ENCODE measurements around the gene TUBA8. TPM values are rescaled to one million over a fixed set of nuclear protein-coding genes. Genes with fewer than 3 reads are reported as not detected.
A peak's percentile ranks its signal among the peaks of the same experiment; 100 is the strongest.
"Not testable (repeated sequence)": the region's sequence is repeated elsewhere in the genome, so short reads cannot be mapped to it uniquely, and the experiment has no call there.

TUBA8 gene
- total RNA-seq, 4 donors from 2014 or later = 4.3 to 6.6 TPM; not detected in 2

DNA sequence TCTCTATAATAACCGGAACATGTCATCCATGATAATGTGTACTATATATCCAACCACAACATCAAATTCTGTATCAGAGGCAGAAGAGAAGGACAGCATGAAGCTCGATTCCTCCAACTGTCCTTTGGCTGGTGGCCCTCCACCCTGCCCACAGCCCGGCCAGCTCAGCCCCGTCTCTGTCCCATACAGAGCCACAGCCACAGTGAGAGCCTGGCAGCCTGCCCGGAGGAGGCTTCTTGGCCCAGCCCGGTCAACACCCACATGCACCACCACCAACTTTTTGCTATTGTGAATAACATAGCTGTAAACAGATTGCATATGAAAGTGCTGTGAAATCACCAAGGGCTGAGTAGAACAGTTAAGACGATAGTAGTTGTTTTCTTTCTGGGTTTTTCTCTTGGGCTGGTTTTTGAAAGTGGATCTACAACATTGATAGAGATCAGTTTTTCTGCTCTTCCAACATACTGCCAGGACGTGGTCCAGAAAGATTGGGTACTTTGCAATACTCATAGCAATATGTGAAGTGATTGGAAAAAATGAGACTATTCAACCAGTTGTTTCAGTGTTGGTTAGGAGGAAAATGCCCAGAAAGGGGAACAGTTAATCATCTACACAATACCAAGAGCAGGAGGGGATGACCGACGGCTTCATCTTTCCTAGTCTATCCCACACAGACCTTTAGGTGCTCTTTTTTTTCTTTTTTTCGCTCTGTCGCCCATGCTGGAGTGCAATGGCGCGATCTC, 6.9 kb upstream of the TUBA8 start:
- Histone ChIP-seq H3K4me3 (no peak overlapping the region), H3K27ac (no peak overlapping the region), H3K27me3 (no peaks in the 10 kb centered on the region), H3K4me1 (no peaks in the 10 kb centered on the region), H3K9me3 (peaks cover 0 to 5% (median 0%) of the 10 kb centered on the region in 4 donors), H3K36me3 (peaks cover 0 to 11% (median 0%) of the 10 kb centered on the region in 3 donors)
- TF ChIP-seq, protein P1, sequence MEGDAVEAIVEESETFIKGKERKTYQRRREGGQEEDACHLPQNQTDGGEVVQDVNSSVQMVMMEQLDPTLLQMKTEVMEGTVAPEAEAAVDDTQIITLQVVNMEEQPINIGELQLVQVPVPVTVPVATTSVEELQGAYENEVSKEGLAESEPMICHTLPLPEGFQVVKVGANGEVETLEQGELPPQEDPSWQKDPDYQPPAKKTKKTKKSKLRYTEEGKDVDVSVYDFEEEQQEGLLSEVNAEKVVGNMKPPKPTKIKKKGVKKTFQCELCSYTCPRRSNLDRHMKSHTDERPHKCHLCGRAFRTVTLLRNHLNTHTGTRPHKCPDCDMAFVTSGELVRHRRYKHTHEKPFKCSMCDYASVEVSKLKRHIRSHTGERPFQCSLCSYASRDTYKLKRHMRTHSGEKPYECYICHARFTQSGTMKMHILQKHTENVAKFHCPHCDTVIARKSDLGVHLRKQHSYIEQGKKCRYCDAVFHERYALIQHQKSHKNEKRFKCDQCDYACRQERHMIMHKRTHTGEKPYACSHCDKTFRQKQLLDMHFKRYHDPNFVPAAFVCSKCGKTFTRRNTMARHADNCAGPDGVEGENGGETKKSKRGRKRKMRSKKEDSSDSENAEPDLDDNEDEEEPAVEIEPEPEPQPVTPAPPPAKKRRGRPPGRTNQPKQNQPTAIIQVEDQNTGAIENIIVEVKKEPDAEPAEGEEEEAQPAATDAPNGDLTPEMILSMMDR (IDR thresholded peaks at IDR 0.05) = no peak
- TF ChIP-seq POLR2A (IDR thresholded peaks at IDR 0.05) = no peak
- no peak for DNase-seq

DNA sequence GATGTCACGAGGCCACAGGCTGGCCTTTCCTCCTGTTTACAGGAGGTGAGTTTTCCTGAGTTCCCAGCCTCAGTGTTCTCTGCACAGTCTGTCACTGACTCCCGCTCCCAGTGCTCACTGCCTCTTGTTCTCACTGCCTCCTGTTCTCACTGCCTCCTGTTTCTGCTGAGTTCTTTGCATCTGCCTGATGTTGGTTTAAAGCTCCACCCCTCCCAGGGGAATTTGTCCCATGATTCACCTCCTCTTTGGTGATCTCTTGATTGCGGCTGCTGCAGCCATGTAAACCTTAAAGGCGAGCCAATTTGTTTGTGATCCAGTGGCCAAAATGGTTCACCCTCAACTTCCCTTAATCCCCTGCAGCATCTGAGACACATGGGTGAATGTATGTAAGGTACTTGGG, 6.0 kb upstream of the TUBA8 start:
- TF ChIP-seq POLR2A (IDR thresholded peaks at IDR 0.05) = no peak
- TF ChIP-seq, protein P1 (IDR thresholded peaks at IDR 0.05) = no peak
- no peak overlapping the region for H3K27ac ChIP-seq
- H3K27me3 ChIP-seq = no peaks in the 10 kb centered on the region
- H3K4me3 ChIP-seq = no peak overlapping the region
- H3K36me3 ChIP-seq = peaks cover 0 to 11% (median 0%) of the 10 kb centered on the region in 3 donors
- H3K4me1 ChIP-seq = no peaks in the 10 kb centered on the region
- H3K9me3 ChIP-seq = peaks cover 0 to 5% (median 0%) of the 10 kb centered on the region in 4 donors
- peak in 2 of 3 donors; percentile 29 to 65 for DNase-seq

DNA sequence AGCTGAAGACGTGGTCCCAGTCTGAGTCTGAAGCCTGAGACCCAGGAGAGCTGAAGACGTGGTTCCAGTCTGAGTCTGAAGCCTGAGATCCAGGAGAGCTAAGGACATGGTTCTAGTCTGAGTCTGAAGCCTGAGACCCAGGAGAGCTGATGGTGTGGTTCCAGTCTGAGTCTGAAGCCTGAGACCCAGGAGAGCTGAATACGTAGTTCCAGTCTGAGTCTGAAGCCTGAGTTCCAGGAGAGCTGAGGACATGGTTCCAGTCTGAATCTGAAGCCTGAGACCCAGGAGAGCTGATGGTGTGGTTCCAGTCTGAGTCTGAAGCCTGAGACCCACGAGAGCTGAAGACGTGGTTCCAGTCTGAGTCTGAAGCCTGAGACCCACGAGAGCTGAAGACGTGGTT, 4.6 kb upstream of the TUBA8 start:
- not testable (repeated sequence) for H3K4me3 ChIP-seq, H3K9me3 ChIP-seq, DNase-seq, H3K27ac ChIP-seq, H3K36me3 ChIP-seq, H3K27me3 ChIP-seq
- peaks cover 0 to 13% (median 8%) of the 10 kb centered on the region in 4 donors for H3K4me1 ChIP-seq

DNA sequence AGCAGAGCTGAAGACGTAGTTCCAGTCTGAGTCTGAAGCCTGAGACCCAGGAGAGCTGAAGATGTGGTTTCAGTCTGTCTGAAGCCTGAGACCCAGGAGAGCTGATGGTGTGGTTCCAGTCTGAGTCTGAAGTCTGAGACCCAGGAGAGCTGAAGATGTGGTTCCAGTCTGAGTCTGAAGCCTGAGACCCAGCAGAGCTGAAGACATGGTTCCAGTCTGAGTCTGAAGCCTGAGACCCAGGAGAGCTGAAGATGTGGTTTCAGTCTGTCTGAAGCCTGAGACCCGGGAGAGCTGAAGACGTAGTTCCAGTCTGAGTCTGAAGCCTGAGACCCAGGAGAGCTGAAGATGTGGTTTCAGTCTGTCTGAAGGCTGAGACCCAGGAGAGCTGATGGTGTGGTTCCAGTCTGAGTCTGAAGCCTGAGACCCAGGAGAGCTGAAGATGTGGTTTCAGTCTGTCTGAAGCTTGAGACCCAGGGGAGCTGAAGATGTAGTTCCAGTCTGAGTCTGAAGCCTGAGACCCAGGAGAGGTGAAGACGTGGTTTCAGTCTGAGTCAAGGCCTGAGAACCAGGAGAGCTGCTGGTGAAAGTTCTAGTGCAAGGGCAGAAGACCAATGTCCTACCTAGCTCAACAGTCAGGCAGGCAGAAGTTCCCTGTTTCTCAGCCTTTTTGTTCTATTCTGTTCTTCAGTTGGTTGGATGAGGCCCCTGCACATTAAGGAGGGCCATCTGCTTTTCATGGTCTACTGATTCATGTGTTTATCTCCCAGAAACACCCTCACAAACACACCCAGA, 3.9 kb upstream of the TUBA8 start:
- not testable (repeated sequence) for H3K27ac ChIP-seq, H3K27me3 ChIP-seq, H3K4me3 ChIP-seq, DNase-seq, H3K9me3 ChIP-seq, H3K36me3 ChIP-seq
- H3K4me1 ChIP-seq = peaks cover 0 to 18% (median 9%) of the 10 kb centered on the region in 4 donors

DNA sequence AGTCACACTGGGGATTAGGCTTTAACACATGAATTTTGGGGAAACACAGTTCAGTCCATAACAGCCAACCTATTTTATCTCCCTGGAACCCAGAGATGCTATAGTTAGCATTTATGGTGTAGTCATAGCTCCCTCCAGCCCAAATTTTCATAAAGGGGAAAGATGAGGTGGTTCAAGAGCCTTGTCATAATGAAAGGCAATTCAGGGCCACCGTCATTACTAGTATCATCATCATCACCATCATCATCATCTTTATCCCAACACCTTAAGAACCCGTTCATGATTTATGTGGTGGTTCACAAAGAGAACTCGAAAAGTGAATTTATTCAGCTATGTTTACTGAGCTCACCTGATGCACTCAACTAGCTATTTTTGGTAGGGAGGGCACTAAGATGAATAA, 2.4 kb upstream of the TUBA8 start:
- Histone ChIP-seq H3K9me3 (peaks cover 0 to 5% (median 0%) of the 10 kb centered on the region in 4 donors), H3K27me3 (peaks cover 0 to 6% of the 10 kb centered on the region in 2 donors), H3K4me3 (no peak overlapping the region), H3K4me1 (peaks cover 0 to 18% (median 9%) of the 10 kb centered on the region in 4 donors), H3K36me3 (no peaks in the 10 kb centered on the region), H3K27ac (no peak overlapping the region)
- DNase-seq = no peak
- TF ChIP-seq POLR2A (IDR thresholded peaks at IDR 0.05) = no peak
- TF ChIP-seq, protein P1 (IDR thresholded peaks at IDR 0.05) = no peak

DNA sequence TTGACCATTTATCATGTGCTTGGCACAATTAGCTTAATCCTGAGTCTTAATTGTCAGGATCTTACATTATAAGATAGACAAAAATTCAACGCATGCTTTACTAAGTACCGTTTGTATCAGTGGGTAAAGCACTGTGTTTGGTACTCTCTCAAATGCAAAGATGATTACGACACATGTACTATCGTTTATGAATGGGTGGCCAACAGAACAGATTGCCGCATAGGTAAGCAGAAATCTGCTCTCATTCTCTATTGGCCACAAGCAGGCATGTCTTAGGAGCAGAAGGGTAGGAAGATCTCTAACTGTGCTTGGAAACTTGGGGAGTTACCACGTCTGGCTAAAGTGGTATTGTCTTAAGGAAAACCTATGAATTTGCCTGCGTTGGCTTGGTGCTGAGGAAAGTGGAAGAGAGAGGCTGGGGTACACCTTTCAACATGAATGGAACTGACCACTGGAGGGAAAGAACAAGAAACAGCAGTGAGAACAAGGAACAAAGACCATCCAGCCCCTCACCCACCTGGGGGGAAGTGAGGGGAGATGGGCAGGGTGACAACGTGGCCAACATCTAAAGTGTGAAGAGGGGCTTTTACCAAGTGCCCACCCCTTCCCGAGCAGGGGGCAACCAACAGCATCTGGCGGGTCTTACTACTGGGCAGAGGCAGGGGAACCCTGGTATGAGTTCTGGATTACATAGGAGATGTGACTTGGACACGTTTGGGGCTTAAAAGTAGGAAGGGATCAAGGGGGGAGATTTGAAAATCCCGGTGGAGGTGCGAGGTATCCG, 1.0 kb upstream of the TUBA8 start:
- Histone ChIP-seq H3K36me3 (no peaks in the 10 kb centered on the region), H3K9me3 (peaks cover 0 to 5% (median 0%) of the 10 kb centered on the region in 4 donors), H3K27me3 (peaks cover 0 to 6% of the 10 kb centered on the region in 2 donors), H3K4me1 (peaks cover 0 to 18% (median 9%) of the 10 kb centered on the region in 4 donors), H3K4me3 (peak overlapping the region in 3 of 4 donors; percentile 56 to 62 (median 57)), H3K27ac (no peak overlapping the region)
- DNase-seq = no peak
- TF ChIP-seq, protein P1 (IDR thresholded peaks at IDR 0.05) = no peak
- no peak for TF ChIP-seq POLR2A (IDR thresholded peaks at IDR 0.05)
